ENCODE data around the gene RPS6KA3. TPM values are rescaled to one million over a fixed set of nuclear protein-coding genes. Genes with fewer than 3 reads are reported as not detected.

Gene RPS6KA3
- total RNA-seq, 1 experiment from 2014 or later = 35.5 TPM

DNA sequence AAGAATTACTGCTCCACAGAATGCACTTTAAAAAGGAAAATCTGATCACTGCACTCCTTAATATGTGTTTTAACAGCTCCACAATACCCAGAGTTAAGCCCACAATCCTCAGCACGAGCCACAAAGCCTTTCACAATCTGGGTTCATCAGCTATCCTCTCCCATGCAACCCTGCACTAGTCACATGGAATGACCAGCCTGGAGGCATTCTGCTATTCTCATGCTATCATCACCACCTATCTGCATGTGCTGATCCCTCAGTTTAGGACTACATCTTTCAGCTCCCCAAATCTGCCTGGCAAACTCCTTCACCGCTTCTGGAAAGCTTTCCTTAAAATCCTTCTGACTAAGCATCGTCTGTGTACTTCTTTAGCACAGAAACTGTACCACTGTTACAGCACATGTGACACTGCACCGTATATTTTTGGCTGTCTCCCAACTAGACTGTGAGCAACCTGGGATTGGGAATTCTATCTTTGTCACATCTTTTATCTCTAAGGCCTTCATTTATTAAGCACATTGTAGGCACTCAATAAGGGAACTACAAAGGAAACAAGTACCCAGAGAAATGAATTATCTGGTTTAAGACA is 106.8 kb downstream of the RPS6KA3 start:
- POLR2A ChIA-PET = no interaction called here
- DNase-seq (ENCODE audit: low read depth, low spot score) = no peak
- no TSS peak for BruUV-seq (replicated peaks)

GRCh38 chrX:20151689-20152088 is 115.0 kb downstream of the RPS6KA3 start:
- ChIA-PET RAD21 (ENCODE audit: low non-redundant PET in 1 of 2, low total read pairs in 2 of 2, uncharacterized antibody in 2 of 2, unreplicated experiment in 2 of 2) (no interaction called here), POLR2A (no interaction called here), CTCF (no interaction called here)
- Histone ChIP-seq H3K9me2 (ENCODE audit: insufficient read depth) (no peaks in the 10 kb centered on the region), H3K27me3 (ENCODE audit: insufficient read depth, low read length) (no peaks in the 10 kb centered on the region), H3K4me2 (ENCODE audit: low read length) (no peak overlapping the region), H3K36me3 (ENCODE audit: control insufficient read depth in 1 of 2, insufficient read depth in 2 of 2, low read length in 2 of 2) (peaks cover 0 to 6% of the 10 kb centered on the region in 2 experiments; a peak in 1 of 4 replicates), H3K79me2 (ENCODE audit: insufficient read depth, low read length) (no peaks in the 10 kb centered on the region), H4K20me1 (ENCODE audit: insufficient read depth) (no peaks in the 10 kb centered on the region; the same call in 1 of the 2 replicates), H3K27ac (ENCODE audit: low read depth, low read length) (no peak overlapping the region), H3K9me3 (ENCODE audit: control insufficient read depth in 1 of 2, insufficient read depth in 1 of 2, low read depth in 1 of 2, low read length in 2 of 2) (no peaks in the 10 kb centered on the region), H2AFZ (ENCODE audit: low read depth, low read length, poor library complexity, severe bottlenecking) (no peak overlapping the region), H3K9ac (ENCODE audit: low read length) (no peak overlapping the region), H3K4me1 (ENCODE audit: control insufficient read depth in 1 of 2, insufficient read depth in 2 of 2, low read length in 2 of 2) (no peaks in the 10 kb centered on the region), H3K4me3 (replicated peaks in 1 of 2; ENCODE audit: low read depth in 1 of 2, low read length in 2 of 2) (no peak overlapping the region)
- no peak for DNase-seq (ENCODE audit: low read depth, low spot score)
- no peak for ATAC-seq
- intact Hi-C loops (cut with micrococcal nuclease) = no loop called here
- BruUV-seq (replicated peaks) = no TSS peak
- TF ChIP-seq YY1 (IDR thresholded peaks at IDR 0.05; ENCODE audit: extremely low read depth, insufficient replicate concordance, low read depth, low read length) = no peak
- TF ChIP-seq FOSL1 (IDR thresholded peaks at IDR 0.05; ENCODE audit: low read depth) = no peak
- TF ChIP-seq ELF1 (IDR thresholded peaks at IDR 0.05; ENCODE audit: borderline replicate concordance, low read depth) = no peak
- no peak for TF ChIP-seq EZH2phosphoT487 (IDR thresholded peaks at IDR 0.05; ENCODE audit: borderline replicate concordance)
- no peak for TF ChIP-seq ZBTB33 (IDR thresholded peaks at IDR 0.05; ENCODE audit: extremely low read depth, insufficient replicate concordance, low read length)

More for the DNA sequence above, 106.8 kb downstream of the RPS6KA3 start:
- Histone ChIP-seq H3K79me2 (ENCODE audit: insufficient read depth, low read length) (no peaks in the 10 kb centered on the region), H3K36me3 (ENCODE audit: control insufficient read depth in 1 of 2, insufficient read depth in 2 of 2, low read length in 2 of 2) (peaks cover 0 to 3% of the 10 kb centered on the region in 2 experiments; a peak in 1 of 4 replicates), H3K9ac (ENCODE audit: low read length) (no peak overlapping the region), H3K9me2 (ENCODE audit: insufficient read depth) (no peaks in the 10 kb centered on the region), H2AFZ (ENCODE audit: low read depth, low read length, poor library complexity, severe bottlenecking) (no peak overlapping the region), H3K9me3 (ENCODE audit: control insufficient read depth in 1 of 2, insufficient read depth in 1 of 2, low read depth in 1 of 2, low read length in 2 of 2) (no peaks in the 10 kb centered on the region), H3K27me3 (ENCODE audit: insufficient read depth, low read length) (no peaks in the 10 kb centered on the region), H3K4me3 (replicated peaks in 1 of 2; ENCODE audit: low read depth in 1 of 2, low read length in 2 of 2) (no peak overlapping the region), H3K4me2 (ENCODE audit: low read length) (no peak overlapping the region), H4K20me1 (ENCODE audit: insufficient read depth) (no peaks in the 10 kb centered on the region), H3K27ac (ENCODE audit: low read depth, low read length) (no peak overlapping the region), H3K4me1 (ENCODE audit: control insufficient read depth in 1 of 2, insufficient read depth in 2 of 2, low read length in 2 of 2) (no peaks in the 10 kb centered on the region)
- ATAC-seq = no peak
- CTCF ChIA-PET = no interaction called here
- RAD21 ChIA-PET (ENCODE audit: low non-redundant PET in 1 of 2, low total read pairs in 2 of 2, uncharacterized antibody in 2 of 2, unreplicated experiment in 2 of 2) = no interaction called here
- intact Hi-C loops (cut with micrococcal nuclease) = no loop called here
- TF ChIP-seq ZNF274 (IDR thresholded peaks at IDR 0.05; ENCODE audit: low read depth, low read length) (no peak), SP1 (IDR thresholded peaks at IDR 0.05; ENCODE audit: low read depth) (no peak), ZFX (IDR thresholded peaks at IDR 0.05) (no peak), SIN3A (IDR thresholded peaks at IDR 0.05; ENCODE audit: low read depth) (no peak), CEBPB (IDR thresholded peaks at IDR 0.05; ENCODE audit: low read depth) (no peak), FOSL1 (IDR thresholded peaks at IDR 0.05; ENCODE audit: low read depth) (no peak), ZBTB33 (IDR thresholded peaks at IDR 0.05; ENCODE audit: extremely low read depth, insufficient replicate concordance, low read length) (no peak), CBX3 (IDR thresholded peaks at IDR 0.05; ENCODE audit: low read depth) (no peak), EZH2 (IDR thresholded peaks at IDR 0.05) (no peak)

Measured in HCT116 (cell line).